ENCODE measurements around the gene EGR1. TPM values are rescaled to one million over a fixed set of nuclear protein-coding genes. Genes with fewer than 3 reads are reported as not detected.
A peak's percentile ranks its signal among the peaks of the same experiment; 100 is the strongest.

Gene EGR1
- total and polyA plus RNA-seq, 8 donors, result 23.6 to 1,036 (median 228) TPM

- Histone ChIP-seq H3K27ac (no peak overlapping the region), H3K4me1 (peaks cover 2 to 3% of the 10 kb centered on the region in 2 donors), H3K27me3 (no peaks in the 10 kb centered on the region), H3K4me3 (no peak overlapping the region), H3K9me3 (no peaks in the 10 kb centered on the region), H3K36me3 (peaks cover 0 to 11% of the 10 kb centered on the region in 2 donors)
- DNase-seq (no peak), ATAC-seq (no peak)
- intact Hi-C loops (cut with DNase I), result loop anchor here in 1 of 2 donors (5.0 kb wide), 1 partner anchor 50 kb away; no protein-coding TSS in a partner anchor
- TF ChIP-seq, protein P1, sequence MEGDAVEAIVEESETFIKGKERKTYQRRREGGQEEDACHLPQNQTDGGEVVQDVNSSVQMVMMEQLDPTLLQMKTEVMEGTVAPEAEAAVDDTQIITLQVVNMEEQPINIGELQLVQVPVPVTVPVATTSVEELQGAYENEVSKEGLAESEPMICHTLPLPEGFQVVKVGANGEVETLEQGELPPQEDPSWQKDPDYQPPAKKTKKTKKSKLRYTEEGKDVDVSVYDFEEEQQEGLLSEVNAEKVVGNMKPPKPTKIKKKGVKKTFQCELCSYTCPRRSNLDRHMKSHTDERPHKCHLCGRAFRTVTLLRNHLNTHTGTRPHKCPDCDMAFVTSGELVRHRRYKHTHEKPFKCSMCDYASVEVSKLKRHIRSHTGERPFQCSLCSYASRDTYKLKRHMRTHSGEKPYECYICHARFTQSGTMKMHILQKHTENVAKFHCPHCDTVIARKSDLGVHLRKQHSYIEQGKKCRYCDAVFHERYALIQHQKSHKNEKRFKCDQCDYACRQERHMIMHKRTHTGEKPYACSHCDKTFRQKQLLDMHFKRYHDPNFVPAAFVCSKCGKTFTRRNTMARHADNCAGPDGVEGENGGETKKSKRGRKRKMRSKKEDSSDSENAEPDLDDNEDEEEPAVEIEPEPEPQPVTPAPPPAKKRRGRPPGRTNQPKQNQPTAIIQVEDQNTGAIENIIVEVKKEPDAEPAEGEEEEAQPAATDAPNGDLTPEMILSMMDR (IDR thresholded peaks at IDR 0.05), result no peak
These were observed 36.8 kb downstream of the EGR1 start for GRCh38 chr5:138502121-138502520.

DNA sequence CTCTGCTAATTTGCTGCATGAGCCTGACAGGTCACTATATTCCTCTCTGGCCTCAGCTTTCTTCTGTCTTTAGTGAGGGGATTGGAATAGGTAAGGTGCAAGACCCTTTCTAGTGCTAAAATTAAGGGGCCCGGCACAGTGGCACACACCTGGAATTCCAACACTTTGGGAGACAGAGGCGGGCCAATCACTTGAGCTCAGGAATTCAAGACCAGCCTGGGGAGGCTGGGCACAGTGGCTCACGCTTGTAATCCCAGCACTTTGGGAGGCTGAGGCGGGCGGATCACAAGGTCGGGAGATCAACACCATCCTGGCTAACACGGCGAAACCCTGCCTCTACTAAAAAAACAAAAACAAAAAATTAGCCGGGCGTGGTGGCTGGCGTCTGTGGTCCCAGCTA lies 37.2 kb downstream of the EGR1 start:
- H3K9me3 ChIP-seq, result no peaks in the 10 kb centered on the region
- TF ChIP-seq, protein P1 (IDR thresholded peaks at IDR 0.05), result no peak
- H3K4me1 ChIP-seq, result peaks cover 3 to 5% of the 10 kb centered on the region in 2 donors
- intact Hi-C loops (cut with DNase I), result loop anchor here in 1 of 2 donors (5.0 kb wide), 1 partner anchor 50 kb away; no protein-coding TSS in a partner anchor
- H3K27me3 ChIP-seq, result no peaks in the 10 kb centered on the region
- H3K4me3 ChIP-seq, result no peak overlapping the region
- no peak overlapping the region for H3K27ac ChIP-seq
- no peak for ATAC-seq
- DNase-seq, result no peak
- peaks cover 0 to 15% of the 10 kb centered on the region in 2 donors for H3K36me3 ChIP-seq

DNA sequence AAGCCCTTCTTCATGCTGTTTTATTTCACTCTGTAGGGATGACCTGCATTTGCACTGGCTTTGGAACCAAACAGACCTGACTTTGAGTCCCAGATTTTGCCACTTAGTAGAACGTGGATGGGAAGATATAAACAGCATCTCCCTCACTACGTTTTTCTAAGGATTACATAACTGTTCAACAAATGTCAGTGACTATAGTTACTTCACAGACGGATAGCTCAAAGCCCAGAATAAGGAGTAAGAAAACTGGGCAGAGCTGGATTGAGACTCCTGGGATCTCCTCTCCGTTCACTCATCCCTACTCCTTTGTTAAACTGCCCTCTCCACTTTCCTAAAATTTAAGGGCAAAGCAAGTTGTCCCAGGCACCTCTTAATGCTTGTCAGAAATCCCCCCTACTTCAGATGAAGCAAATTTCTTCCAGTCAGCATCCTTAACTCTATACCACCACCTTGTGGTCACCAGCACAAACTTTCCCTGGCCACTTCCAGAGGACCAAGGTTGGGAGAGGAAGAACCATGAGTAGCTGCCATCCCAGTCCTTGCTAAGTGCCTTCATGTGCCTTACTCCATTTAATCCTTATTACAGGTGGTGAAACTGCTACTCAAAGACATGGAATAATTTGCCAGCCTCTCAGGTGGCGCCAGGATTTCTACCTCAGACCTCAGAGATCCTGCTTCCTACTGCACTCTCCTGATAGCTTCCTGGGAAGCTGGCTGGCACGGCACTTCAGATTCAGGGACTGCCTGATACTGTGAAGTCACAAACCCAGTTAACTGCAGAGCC lies 38.4 kb downstream of the EGR1 start:
- ATAC-seq, result peak; percentile 89
- peaks cover 3 to 14% of the 10 kb centered on the region in 2 donors for H3K4me1 ChIP-seq
- no peaks in the 10 kb centered on the region for H3K27me3 ChIP-seq
- peak in 1 of 4 donors; percentile 79 for DNase-seq
- peaks cover 0 to 27% of the 10 kb centered on the region in 2 donors for H3K36me3 ChIP-seq
- TF ChIP-seq, protein P1 (IDR thresholded peaks at IDR 0.05), result peak; percentile 59 to 79
- H3K27ac ChIP-seq, result no peak overlapping the region
- H3K9me3 ChIP-seq, result no peaks in the 10 kb centered on the region
- intact Hi-C loops (cut with DNase I), result loop anchor here in 1 of 2 donors (5.0 kb wide), 1 partner anchor 51 kb away; no protein-coding TSS in a partner anchor
- no peak overlapping the region for H3K4me3 ChIP-seq

GRCh38 chr5:138504799-138505198 lies 39.5 kb downstream of the EGR1 start:
- DNase-seq, result no peak

More at GRCh38 chr5:138504799-138505198, 39.5 kb downstream of the EGR1 start:
- TF ChIP-seq, protein P1 (IDR thresholded peaks at IDR 0.05), result no peak
- Histone ChIP-seq H3K4me3 (no peak overlapping the region), H3K27ac (no peak overlapping the region), H3K9me3 (no peaks in the 10 kb centered on the region), H3K4me1 (peaks cover 3 to 18% of the 10 kb centered on the region in 2 donors), H3K36me3 (peaks cover 0 to 38% of the 10 kb centered on the region in 2 donors), H3K27me3 (no peaks in the 10 kb centered on the region)
- ATAC-seq, result peak; percentile 12
- intact Hi-C loops (cut with DNase I), result loop anchor here in 1 of 2 donors (5.0 kb wide), 1 partner anchor 52 kb away; no protein-coding TSS in a partner anchor
